DMS 273 (cell line): Measurements from ENCODE around the gene BCAP31.
A peak's percentile ranks its signal among the peaks of the same experiment; 100 is the strongest.

Experiments used
- DNase-seq: peaks from one replicate; lab custom pipeline; 2025; ENCODE audit not compliant: unreplicated experiment; lab: John Stamatoyannopoulos, UW

The BCAP31 gene

GRCh38 chrX:153657161-153657560 is 67.0 kb downstream of the BCAP31 start:
- DNase-seq = no peak

- no peak for DNase-seq
Observed at GRCh38 chrX:153653556-153653955, 70.6 kb downstream of the BCAP31 start.

- DNase-seq = peak; percentile 58
Observed at GRCh38 chrX:153651540-153652079, 72.6 kb downstream of the BCAP31 start.

- DNase-seq = no peak
Observed at GRCh38 chrX:153650959-153651358, 73.2 kb downstream of the BCAP31 start.
